ENCODE results near the gene TSHZ1. TPM values are rescaled to one million over a fixed set of nuclear protein-coding genes. Genes with fewer than 3 reads are reported as not detected.

Gene TSHZ1
- total and polyA plus RNA-seq, 2 of the 8 experiments (the other 6 are each of a cell fraction or from before 2014, with no cell fraction given), result 0.03 to 0.32 TPM

DNA sequence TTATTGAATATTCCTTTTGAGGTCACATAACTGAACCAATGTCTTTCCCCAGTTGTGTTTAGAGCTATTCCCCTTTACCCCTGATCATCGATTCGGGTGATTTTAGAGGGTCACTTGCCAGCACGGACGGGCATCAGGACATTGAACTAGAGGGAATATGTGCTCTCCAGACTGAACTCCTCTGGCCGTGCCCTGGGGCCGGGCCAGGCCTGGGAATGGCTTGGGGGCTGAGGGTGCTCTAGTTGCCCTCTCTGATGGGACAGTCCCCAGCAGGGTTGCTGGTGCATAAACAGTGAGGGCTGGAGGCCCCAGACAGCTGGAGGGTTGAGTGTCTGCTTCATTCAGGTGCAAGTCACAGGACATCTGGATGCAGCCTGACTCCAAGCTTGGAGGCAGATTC lies 126.2 kb downstream of the TSHZ1 start:
- no peaks in the 10 kb centered on the region for H3K36me3 ChIP-seq (ENCODE audit: control insufficient read depth in 2 of 4, insufficient read depth in 4 of 4, low read length in 3 of 4)
- H3K9me3 ChIP-seq (ENCODE audit: insufficient read depth in 2 of 2, low read depth in 1 of 2, low read length in 1 of 2), result no peaks in the 10 kb centered on the region
- H4K20me1 ChIP-seq (replicated peaks in 1 of 2; ENCODE audit: control insufficient read depth in 1 of 2, insufficient read depth in 2 of 2, low read length in 2 of 2), result no peaks in the 10 kb centered on the region
- no peak overlapping the region for H2BK5ac ChIP-seq (ENCODE audit: low read depth, low read length)
- CTCF ChIA-PET (ENCODE audit: partially characterized antibody), result interaction anchor here (1.1 to 1.2 kb wide), 2 partner anchors 355 to 391 kb away, joined by 3 to 4 read pairs; no protein-coding TSS in a partner anchor
- no peaks in the 10 kb centered on the region for H3K23me2 ChIP-seq (ENCODE audit: low read depth, low read length)
- no peak overlapping the region for H4K91ac ChIP-seq (replicated peaks; ENCODE audit: insufficient read length, low read length)
- no peak overlapping the region for H4K5ac ChIP-seq (ENCODE audit: insufficient read length, low read depth, low read length)
- TF ChIP-seq BACH1 (IDR thresholded peaks at IDR 0.05; ENCODE audit: low read length) (no peak), EP300 (IDR thresholded peaks at IDR 0.05; ENCODE audit: borderline replicate concordance in 1 of 2, low read depth in 2 of 2, low read length in 2 of 2) (no peak), HDAC6 (IDR thresholded peaks at IDR 0.05; ENCODE audit: low read depth, low read length) (no peak), CEBPB (IDR thresholded peaks at IDR 0.05; ENCODE audit: low read depth, low read length) (no peak), RXRA (IDR thresholded peaks at IDR 0.05; ENCODE audit: insufficient read depth, low read depth, low read length) (no peak), SIN3A (conservative IDR thresholded peaks at IDR 0.05 in 1 of 2, IDR thresholded peaks at IDR 0.05 in 1 of 2; ENCODE audit: low read depth in 1 of 2, low read length in 2 of 2) (no peak), CBX5 (IDR thresholded peaks at IDR 0.05; ENCODE audit: low read depth, low read length) (no peak), ZNF274 (IDR thresholded peaks at IDR 0.05; ENCODE audit: borderline replicate concordance, extremely low read depth, low read length) (no peak), TAF1 (IDR thresholded peaks at IDR 0.05; ENCODE audit: low read depth, low read length) (no peak), CREB1 (IDR thresholded peaks at IDR 0.05) (no peak), KDM5A (IDR thresholded peaks at IDR 0.05; ENCODE audit: low read length) (no peak), YY1 (IDR thresholded peaks at IDR 0.05; ENCODE audit: low read depth, low read length) (no peak)
- TF ChIP-seq, protein P1, sequence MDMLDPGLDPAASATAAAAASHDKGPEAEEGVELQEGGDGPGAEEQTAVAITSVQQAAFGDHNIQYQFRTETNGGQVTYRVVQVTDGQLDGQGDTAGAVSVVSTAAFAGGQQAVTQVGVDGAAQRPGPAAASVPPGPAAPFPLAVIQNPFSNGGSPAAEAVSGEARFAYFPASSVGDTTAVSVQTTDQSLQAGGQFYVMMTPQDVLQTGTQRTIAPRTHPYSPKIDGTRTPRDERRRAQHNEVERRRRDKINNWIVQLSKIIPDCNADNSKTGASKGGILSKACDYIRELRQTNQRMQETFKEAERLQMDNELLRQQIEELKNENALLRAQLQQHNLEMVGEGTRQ (IDR thresholded peaks at IDR 0.05; ENCODE audit: low read length), result no peak
- no peak overlapping the region for H4K8ac ChIP-seq (ENCODE audit: extremely low read depth, insufficient read depth, low read length)
- no peak overlapping the region for H2AK5ac ChIP-seq (ENCODE audit: low read depth, low read length)
- no peak overlapping the region for H3K18ac ChIP-seq (ENCODE audit: extremely low read depth, low read length)
- DNase-seq (ENCODE audit: low read depth in 1 of 2, low spot score in 2 of 2) (no peak), FAIRE-seq (no peak)
- no peak overlapping the region for H2AFZ ChIP-seq (ENCODE audit: low read length)
- WGBS, 2 experiments (ENCODE audit: extremely low coverage in 1 of 2, insufficient coverage in 1 of 2, insufficient read length in 1 of 2, insufficient replicate concordance in 2 of 2, low coverage in 1 of 2, low lambda C conversion rate in 2 of 2, missing lambda C conversion rate in 1 of 2), result 97% methylated on average over 6 of the region's 6 CpGs; no CpG with 5 or more reads in 1 of the 2 experiments
- H3K23ac ChIP-seq (ENCODE audit: insufficient read length), result no peak overlapping the region
- H3K4me1 ChIP-seq (replicated peaks in 1 of 4; ENCODE audit: control insufficient read depth in 3 of 4, insufficient read depth in 4 of 4, low read length in 3 of 4), result no peaks in the 10 kb centered on the region; a peak in 2 of 7 replicates
- H3K4ac ChIP-seq (replicated peaks; ENCODE audit: insufficient read length, low read depth, low read length), result no peak overlapping the region
- H3K4me3 ChIP-seq (ENCODE audit: extremely low read depth in 1 of 4, insufficient read depth in 2 of 4, low read depth in 3 of 4, low read length in 4 of 4), result no peak overlapping the region
- POLR2A ChIA-PET (ENCODE audit: partially characterized antibody), result no interaction called here
- no peaks in the 10 kb centered on the region for H3K27me3 ChIP-seq (replicated peaks in 1 of 4; ENCODE audit: control insufficient read depth in 3 of 4, extremely low read depth in 1 of 4, insufficient read depth in 3 of 4, low read length in 3 of 4)
- H3K14ac ChIP-seq (ENCODE audit: insufficient read length), result no peak overlapping the region
- no peaks in the 10 kb centered on the region for H3K79me1 ChIP-seq (ENCODE audit: low read depth, low read length)
- H3K56ac ChIP-seq (replicated peaks; ENCODE audit: insufficient read length, low read depth, low read length), result no peak overlapping the region
- no peak overlapping the region for H2BK20ac ChIP-seq (ENCODE audit: low read length)
- no peak overlapping the region for H2BK12ac ChIP-seq (ENCODE audit: low read depth, low read length)
- no peak overlapping the region for H3K9ac ChIP-seq (replicated peaks in 1 of 4; ENCODE audit: extremely low read depth in 1 of 4, low read depth in 3 of 4, low read length in 3 of 4)
- H3K27ac ChIP-seq (ENCODE audit: low read depth, low read length), result no peak overlapping the region
- no peak overlapping the region for H2BK15ac ChIP-seq (ENCODE audit: low read length)
- H3K4me2 ChIP-seq (ENCODE audit: insufficient read depth in 1 of 2, low read depth in 2 of 2, low read length in 2 of 2), result no peak overlapping the region
- H3K79me2 ChIP-seq (ENCODE audit: control insufficient read depth in 1 of 2, insufficient read depth in 2 of 2, low read length in 2 of 2), result no peaks in the 10 kb centered on the region
- no peak overlapping the region for H2BK120ac ChIP-seq (replicated peaks; ENCODE audit: low read depth, low read length)
